D721Med (cell line): Measurements from ENCODE around the gene GAPVD1.
"Not testable (repeated sequence)": the region's sequence is repeated elsewhere in the genome, so short reads cannot be mapped to it uniquely, and the experiment has no call there.

Source experiments
- DNase-seq: peaks from one replicate; pipeline ENCODE4 v3.0.0; 2011; ENCODE audit warnings: low spot score; ENCODE audit not compliant: insufficient read length
- FAIRE-seq: peaks from 2 replicates; lab custom pipeline; 2011; peaks lifted over from hg19 to GRCh38; lab: Jason Lieb, UNC
- TF ChIP-seq, protein P1 (sequence below): IDR thresholded peaks from 2 replicates; pipeline ENCODE4 v1.5.1; 2012; ENCODE audit warnings: mild to moderate bottlenecking, control low read depth; ENCODE audit not compliant: insufficient read depth; ENCODE audit errors: missing control alignments

Gene GAPVD1

DNA sequence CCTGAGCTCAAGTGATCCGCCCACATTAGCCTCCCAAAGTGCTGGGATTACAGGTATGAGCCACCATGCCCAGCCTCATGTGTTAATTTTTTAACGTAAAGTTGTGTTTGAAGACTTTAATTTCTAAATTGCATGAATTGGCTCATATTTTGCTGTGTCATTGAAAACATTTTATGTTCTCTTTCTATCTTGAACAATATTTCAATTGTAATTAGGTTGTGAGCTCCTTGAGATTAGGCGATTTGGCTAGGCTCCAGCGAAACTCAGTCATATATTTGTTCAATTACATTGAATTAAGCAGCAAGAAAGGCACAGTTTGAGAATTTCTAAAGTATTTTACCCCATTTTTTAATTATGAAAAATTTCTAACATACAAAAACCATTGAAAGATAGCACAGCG lies 34.0 kb downstream of the GAPVD1 start:
- no peak for FAIRE-seq

DNA sequence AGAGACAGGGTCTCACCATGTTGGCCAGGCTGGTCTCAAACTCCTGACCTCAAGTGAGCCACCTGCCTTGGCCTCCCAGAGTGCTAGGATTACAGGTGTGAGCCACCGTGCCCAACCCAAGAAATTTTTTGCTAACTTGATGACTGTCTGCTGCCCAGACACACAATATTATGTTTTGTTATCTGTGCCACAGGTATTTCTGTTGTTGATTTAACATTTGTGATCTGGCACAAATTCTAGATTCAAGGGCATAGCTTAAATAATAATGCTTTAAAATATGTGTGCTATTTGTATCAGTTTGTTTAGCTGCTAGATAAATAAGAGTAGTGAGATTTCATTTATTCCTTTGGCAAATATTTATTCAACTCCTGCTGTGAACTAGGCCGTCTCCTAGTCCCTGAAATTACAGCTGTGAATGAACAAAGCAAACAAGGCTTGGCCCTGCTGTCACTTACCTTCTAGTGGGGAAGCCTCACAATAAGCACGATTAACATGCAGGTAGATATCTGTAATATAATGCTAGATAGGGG lies 35.3 kb downstream of the GAPVD1 start:
- DNase-seq (no peak), FAIRE-seq (no peak)
- TF ChIP-seq, protein P1, sequence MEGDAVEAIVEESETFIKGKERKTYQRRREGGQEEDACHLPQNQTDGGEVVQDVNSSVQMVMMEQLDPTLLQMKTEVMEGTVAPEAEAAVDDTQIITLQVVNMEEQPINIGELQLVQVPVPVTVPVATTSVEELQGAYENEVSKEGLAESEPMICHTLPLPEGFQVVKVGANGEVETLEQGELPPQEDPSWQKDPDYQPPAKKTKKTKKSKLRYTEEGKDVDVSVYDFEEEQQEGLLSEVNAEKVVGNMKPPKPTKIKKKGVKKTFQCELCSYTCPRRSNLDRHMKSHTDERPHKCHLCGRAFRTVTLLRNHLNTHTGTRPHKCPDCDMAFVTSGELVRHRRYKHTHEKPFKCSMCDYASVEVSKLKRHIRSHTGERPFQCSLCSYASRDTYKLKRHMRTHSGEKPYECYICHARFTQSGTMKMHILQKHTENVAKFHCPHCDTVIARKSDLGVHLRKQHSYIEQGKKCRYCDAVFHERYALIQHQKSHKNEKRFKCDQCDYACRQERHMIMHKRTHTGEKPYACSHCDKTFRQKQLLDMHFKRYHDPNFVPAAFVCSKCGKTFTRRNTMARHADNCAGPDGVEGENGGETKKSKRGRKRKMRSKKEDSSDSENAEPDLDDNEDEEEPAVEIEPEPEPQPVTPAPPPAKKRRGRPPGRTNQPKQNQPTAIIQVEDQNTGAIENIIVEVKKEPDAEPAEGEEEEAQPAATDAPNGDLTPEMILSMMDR = no peak

More for the DNA sequence above, 34.0 kb downstream of the GAPVD1 start:
- DNase-seq = no peak
- TF ChIP-seq, protein P1 = no peak

DNA sequence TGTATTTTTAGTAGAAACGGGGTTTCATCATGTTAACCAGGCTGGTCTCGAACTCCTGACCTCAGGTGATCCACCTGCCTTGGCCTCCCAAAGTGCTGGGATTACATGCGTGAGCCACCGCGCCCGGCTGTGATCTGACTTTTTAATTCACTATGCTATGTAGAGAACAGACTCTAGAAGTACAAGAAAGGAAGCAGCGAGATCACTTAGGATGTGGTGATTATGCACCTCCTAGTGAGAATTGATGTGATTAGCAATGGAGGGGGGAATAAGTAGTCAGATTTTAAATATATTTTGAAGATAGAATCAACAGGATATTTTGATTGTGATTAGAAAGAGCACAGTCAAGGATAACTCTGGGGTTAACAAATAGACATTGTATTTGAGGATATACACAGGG lies 36.3 kb downstream of the GAPVD1 start:
- TF ChIP-seq, protein P1 = no peak
- DNase-seq (no peak), FAIRE-seq (no peak)

DNA sequence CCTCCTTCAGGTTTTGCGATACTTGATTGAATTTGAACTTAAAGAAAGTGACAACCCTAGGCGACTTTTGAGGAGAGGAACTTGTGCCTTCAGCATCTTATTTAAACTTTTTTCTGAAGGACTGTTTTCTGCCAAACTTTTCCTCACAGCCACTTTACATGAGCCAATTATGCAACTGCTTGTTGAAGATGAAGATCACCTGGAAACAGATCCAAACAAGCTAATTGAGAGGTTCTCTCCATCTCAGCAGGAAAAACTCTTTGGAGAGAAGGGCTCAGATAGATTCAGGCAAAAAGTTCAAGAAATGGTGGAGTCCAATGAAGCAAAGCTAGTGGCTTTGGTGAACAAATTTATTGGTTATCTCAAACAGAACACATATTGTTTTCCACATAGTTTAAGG lies 40.6 kb downstream of the GAPVD1 start:
- no peak for FAIRE-seq
- TF ChIP-seq, protein P1 = no peak
- DNase-seq = no peak

- no peak for DNase-seq
- no peak for FAIRE-seq
- TF ChIP-seq, protein P1 = no peak
Observed at GRCh38 chr9:125304273-125304672, 42.6 kb downstream of the GAPVD1 start.

GRCh38 chr9:125312411-125312810 lies 50.8 kb downstream of the GAPVD1 start:
- TF ChIP-seq, protein P1 = no peak
- FAIRE-seq (no peak), DNase-seq (no peak)

GRCh38 chr9:125316359-125316758 lies 54.7 kb downstream of the GAPVD1 start:
- not testable (repeated sequence) for DNase-seq, FAIRE-seq

- TF ChIP-seq, protein P1 = no peak
- no peak for FAIRE-seq
Observed at GRCh38 chr9:125317704-125318103, 56.1 kb downstream of the GAPVD1 start.

More at GRCh38 chr9:125317704-125318103, 56.1 kb downstream of the GAPVD1 start:
- DNase-seq = no peak
